ENCODE data around the gene RNF31. TPM values are rescaled to one million over a fixed set of nuclear protein-coding genes. Genes with fewer than 3 reads are reported as not detected.

RNF31 gene
- total and polyA plus RNA-seq, 2 donors (not counting 3 experiments of a cell fraction or from before 2014, with no cell fraction given) = 32.3 to 69.7 TPM

- no peaks in the 10 kb centered on the region for H3K9me3 ChIP-seq (replicated peaks; ENCODE audit: control insufficient read depth, insufficient read depth, low read length)
- H3K4me1 ChIP-seq (ENCODE audit: control insufficient read depth, extremely low read depth, insufficient read depth, low read length) = peaks cover 16% of the 10 kb centered on the region
- H3K4me3 ChIP-seq (replicated peaks in 1 of 3; ENCODE audit: insufficient read depth in 1 of 3, low read depth in 1 of 3, low read length in 3 of 3) = no peak overlapping the region
- BruUV-seq (replicated peaks) = no TSS peak
- H3K9ac ChIP-seq (replicated peaks; ENCODE audit: extremely low read depth, insufficient read depth, low read length) = no peak overlapping the region
- POLR2A ChIA-PET = interaction anchor here (0.7 kb wide), 2 partner anchors 10 to 553 kb away, joined by 3 to 5 read pairs; no protein-coding TSS in a partner anchor
- H2AFZ ChIP-seq (ENCODE audit: low read depth, low read length) = no peak overlapping the region
- intact Hi-C loops (cut with micrococcal nuclease) = no loop called here
- TF ChIP-seq CTCF (IDR thresholded peaks at IDR 0.05; ENCODE audit: extremely low read depth in 1 of 2, insufficient read depth in 1 of 2, low read depth in 1 of 2, low read length in 2 of 2) (no peak), EZH2 (IDR thresholded peaks at IDR 0.05; ENCODE audit: borderline replicate concordance, low read depth, low read length, severe bottlenecking) (no peak), MAX (IDR thresholded peaks at IDR 0.05; ENCODE audit: insufficient read depth, insufficient read length) (no peak), GATA2 (IDR thresholded peaks at IDR 0.05; ENCODE audit: insufficient read depth, insufficient read length, low read depth, low read length) (no peak)
- peaks cover 5 to 12% of the 10 kb centered on the region in 2 experiments for H3K36me3 ChIP-seq (ENCODE audit: control insufficient read depth in 2 of 2, extremely low read depth in 1 of 2, insufficient read depth in 2 of 2, low read length in 2 of 2)
- H3K27ac ChIP-seq (ENCODE audit: insufficient read depth, low read depth, low read length) = no peak overlapping the region
- H4K20me1 ChIP-seq (replicated peaks; ENCODE audit: control insufficient read depth, extremely low read depth, insufficient read depth, low read length) = no peaks in the 10 kb centered on the region
- dilution Hi-C loops (cut with MboI; ENCODE audit: extremely low pct_ligation_motif_present, low sequenced_read_pairs) = no loop called here
- DNase-seq (ENCODE audit: low read depth, low spot score) (no peak), FAIRE-seq (no peak)
- peaks cover 35% of the 10 kb centered on the region for H3K79me2 ChIP-seq (ENCODE audit: control insufficient read depth, insufficient read depth, low read length)
- CTCF ChIA-PET = interaction anchor here (1.7 to 3.9 kb wide), 2 partner anchors 36 to 100 kb away, joined by 7 to 19 read pairs; partner anchors contain the start of gene IRF9
- no peaks in the 10 kb centered on the region for H3K27me3 ChIP-seq (ENCODE audit: control insufficient read depth in 2 of 2, insufficient read depth in 2 of 2, low read length in 2 of 2)
- H3K4me2 ChIP-seq (ENCODE audit: insufficient read depth, low read length) = no peak overlapping the region
- H3K9me1 ChIP-seq (replicated peaks; ENCODE audit: control insufficient read depth, extremely low read depth, insufficient read depth, low read length) = no peaks in the 10 kb centered on the region
These were observed 49.8 kb downstream of the RNF31 start for GRCh38 chr14:24197056-24197450.
